Measurements from ENCODE around the gene SLC6A6. TPM values are rescaled to one million over a fixed set of nuclear protein-coding genes. Genes with fewer than 3 reads are reported as not detected.

Gene SLC6A6
- total RNA-seq, 4 donors from 2014 or later, result 15.0 to 36.2 (median 23.7) TPM

DNA sequence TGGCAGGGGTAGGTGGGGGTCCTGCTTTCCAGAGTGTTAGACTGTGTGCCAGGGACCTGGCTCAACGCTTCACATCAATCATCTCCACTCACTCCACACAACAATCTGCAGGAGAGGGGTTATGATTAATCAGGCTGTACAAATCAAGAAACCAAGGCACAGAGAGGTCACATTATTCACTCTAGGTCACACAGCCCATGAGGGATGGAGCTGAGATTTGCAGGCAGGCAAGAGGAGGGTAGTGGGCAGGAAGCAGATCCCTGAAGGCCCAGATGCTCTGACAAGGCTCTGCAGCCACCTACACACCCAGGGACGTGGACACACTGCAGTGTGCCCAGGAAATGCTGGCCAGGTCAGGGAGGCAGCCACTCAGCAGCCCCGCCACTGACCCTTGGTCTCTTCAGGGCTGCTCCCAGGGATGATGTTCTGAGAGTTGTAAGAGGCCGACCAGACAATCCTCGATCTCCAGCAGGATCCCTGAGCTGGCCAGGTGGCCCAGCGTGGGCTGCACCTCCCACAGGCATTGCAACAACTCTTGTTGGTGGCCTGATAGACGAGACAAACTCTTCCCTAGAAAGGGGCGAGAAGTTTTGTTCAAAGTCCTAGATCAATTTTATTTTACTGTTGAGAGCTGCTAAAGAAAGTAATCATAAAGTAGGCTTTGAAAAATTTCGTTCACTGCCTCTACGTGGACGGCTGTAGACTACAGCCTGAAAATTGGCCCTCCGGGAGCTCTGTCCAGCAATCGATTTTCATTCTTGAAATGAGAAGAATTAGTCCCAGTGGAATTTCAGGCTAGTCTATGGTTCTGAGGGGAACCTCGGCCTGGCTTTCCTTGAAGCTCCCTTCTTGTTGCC lies 4.2 kb upstream of the SLC6A6 start:
- H3K27me3 ChIP-seq, result no peaks in the 10 kb centered on the region
- H3K4me3 ChIP-seq, result no peak overlapping the region
- TF ChIP-seq POLR2A (IDR thresholded peaks at IDR 0.05; ENCODE audit: low read depth), result no peak
- TF ChIP-seq EP300 (IDR thresholded peaks at IDR 0.05), result no peak
- TF ChIP-seq, protein P1, sequence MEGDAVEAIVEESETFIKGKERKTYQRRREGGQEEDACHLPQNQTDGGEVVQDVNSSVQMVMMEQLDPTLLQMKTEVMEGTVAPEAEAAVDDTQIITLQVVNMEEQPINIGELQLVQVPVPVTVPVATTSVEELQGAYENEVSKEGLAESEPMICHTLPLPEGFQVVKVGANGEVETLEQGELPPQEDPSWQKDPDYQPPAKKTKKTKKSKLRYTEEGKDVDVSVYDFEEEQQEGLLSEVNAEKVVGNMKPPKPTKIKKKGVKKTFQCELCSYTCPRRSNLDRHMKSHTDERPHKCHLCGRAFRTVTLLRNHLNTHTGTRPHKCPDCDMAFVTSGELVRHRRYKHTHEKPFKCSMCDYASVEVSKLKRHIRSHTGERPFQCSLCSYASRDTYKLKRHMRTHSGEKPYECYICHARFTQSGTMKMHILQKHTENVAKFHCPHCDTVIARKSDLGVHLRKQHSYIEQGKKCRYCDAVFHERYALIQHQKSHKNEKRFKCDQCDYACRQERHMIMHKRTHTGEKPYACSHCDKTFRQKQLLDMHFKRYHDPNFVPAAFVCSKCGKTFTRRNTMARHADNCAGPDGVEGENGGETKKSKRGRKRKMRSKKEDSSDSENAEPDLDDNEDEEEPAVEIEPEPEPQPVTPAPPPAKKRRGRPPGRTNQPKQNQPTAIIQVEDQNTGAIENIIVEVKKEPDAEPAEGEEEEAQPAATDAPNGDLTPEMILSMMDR (IDR thresholded peaks at IDR 0.05), result no peak
- no peak for TF ChIP-seq POLR2AphosphoS5 (IDR thresholded peaks at IDR 0.05)
- WGBS, result 76% methylated on average over 13 of the region's 14 CpGs
- H3K4me1 ChIP-seq, result peaks cover 6 to 37% (median 29%) of the 10 kb centered on the region in 4 donors
- no peak overlapping the region for H3K27ac ChIP-seq (replicated peaks in 1 of 4)
- DNase-seq (ENCODE audit: extremely low spot score), result no peak
- no peaks in the 10 kb centered on the region for H3K9me3 ChIP-seq
- intact Hi-C loops (cut with DNase I), result loop anchor here (10.0 kb wide), 1 partner anchor 133 kb away; no protein-coding TSS in a partner anchor
- no peaks in the 10 kb centered on the region for H3K36me3 ChIP-seq

DNA sequence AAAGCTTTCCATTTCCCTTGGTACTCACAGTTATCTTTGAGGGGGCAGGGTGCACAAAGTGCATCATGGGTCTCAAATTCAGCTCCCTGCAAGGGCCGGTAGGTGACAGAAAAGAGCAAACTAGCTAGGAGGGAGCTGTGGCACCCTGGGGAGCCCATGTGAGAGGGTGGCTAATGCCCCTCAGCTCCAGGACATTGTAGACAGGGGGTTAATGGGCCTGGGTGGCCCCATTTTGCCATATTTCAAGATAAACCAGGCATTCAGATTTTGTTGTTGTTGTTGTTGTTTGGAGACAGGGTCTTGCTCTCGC lies 3.7 kb upstream of the SLC6A6 start:
- Histone ChIP-seq H3K4me3 (no peak overlapping the region), H3K36me3 (no peaks in the 10 kb centered on the region), H3K27ac (replicated peaks in 1 of 4) (no peak overlapping the region), H3K27me3 (no peaks in the 10 kb centered on the region), H3K4me1 (peaks cover 12 to 37% (median 29%) of the 10 kb centered on the region in 4 donors), H3K9me3 (no peaks in the 10 kb centered on the region)
- 70% methylated on average over 2 of the region's 2 CpGs for WGBS
- intact Hi-C loops (cut with DNase I), result loop anchor here (10.0 kb wide), 1 partner anchor 134 kb away; no protein-coding TSS in a partner anchor
- no peak for TF ChIP-seq POLR2AphosphoS5 (IDR thresholded peaks at IDR 0.05)
- no peak for TF ChIP-seq EP300 (IDR thresholded peaks at IDR 0.05)
- no peak for TF ChIP-seq POLR2A (IDR thresholded peaks at IDR 0.05; ENCODE audit: low read depth)
- TF ChIP-seq, protein P1 (IDR thresholded peaks at IDR 0.05), result no peak
- no peak for DNase-seq (ENCODE audit: extremely low spot score)

DNA sequence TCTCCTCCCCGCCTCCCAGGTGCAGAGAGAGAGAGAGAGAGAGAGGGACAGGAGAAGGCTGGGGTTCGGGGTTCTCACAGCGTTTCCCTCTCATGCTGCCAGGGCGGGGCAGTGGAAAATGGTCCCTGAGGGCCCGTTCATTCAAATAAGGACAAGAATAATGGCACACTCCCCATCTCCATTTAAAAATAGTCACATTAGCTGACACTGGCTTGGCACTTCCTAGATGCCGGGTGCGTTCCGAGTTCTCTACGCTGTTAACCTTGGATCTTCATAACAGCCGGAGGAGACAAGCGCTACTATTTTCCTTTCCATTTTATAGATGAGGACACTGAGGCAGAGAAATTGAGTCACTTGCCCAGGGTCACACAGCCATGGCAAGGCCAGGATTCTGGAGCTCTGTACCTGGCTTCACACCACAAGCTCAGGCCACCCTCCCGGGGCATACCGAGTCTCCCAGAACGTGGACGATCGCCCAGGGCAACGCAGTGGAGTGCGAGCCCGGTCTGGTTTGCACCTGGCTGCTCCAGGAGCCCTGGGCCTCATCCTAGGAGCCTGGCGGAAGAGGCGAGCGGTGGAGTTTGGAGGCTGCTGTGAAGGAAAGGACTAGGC lies 608 bp upstream of the SLC6A6 start:
- H3K4me1 ChIP-seq, result peaks cover 32 to 55% (median 51%) of the 10 kb centered on the region in 4 donors
- H3K27me3 ChIP-seq, result no peaks in the 10 kb centered on the region
- TF ChIP-seq POLR2AphosphoS5 (IDR thresholded peaks at IDR 0.05) (no peak), EP300 (IDR thresholded peaks at IDR 0.05) (no peak), POLR2A (IDR thresholded peaks at IDR 0.05; ENCODE audit: low read depth) (no peak)
- TF ChIP-seq, protein P1 (IDR thresholded peaks at IDR 0.05), result no peak
- 79% methylated on average over 12 of the region's 22 CpGs for WGBS
- H3K36me3 ChIP-seq, result no peaks in the 10 kb centered on the region
- peak overlapping the region; percentile 88 to 89 (median 89) for H3K27ac ChIP-seq (replicated peaks in 1 of 4)
- peak overlapping the region; percentile 60 to 79 (median 74) for H3K4me3 ChIP-seq
- intact Hi-C loops (cut with DNase I), result loop anchor here (5.0 kb wide), 2 partner anchors 51 to 66 kb away; no protein-coding TSS in a partner anchor
- H3K9me3 ChIP-seq, result no peaks in the 10 kb centered on the region
- DNase-seq (ENCODE audit: extremely low spot score), result no peak

- intact Hi-C loops (cut with DNase I), result loop anchor here (5.0 kb wide), 2 partner anchors 49 to 64 kb away; no protein-coding TSS in a partner anchor
- Histone ChIP-seq H3K4me3 (peak overlapping the region; percentile 60 to 79 (median 74)), H3K9me3 (no peaks in the 10 kb centered on the region), H3K27ac (replicated peaks in 1 of 4) (peak overlapping the region; percentile 88 to 89 (median 89)), H3K36me3 (no peaks in the 10 kb centered on the region), H3K27me3 (no peaks in the 10 kb centered on the region), H3K4me1 (peaks cover 32 to 51% (median 48%) of the 10 kb centered on the region in 4 donors)
- WGBS, result 2% methylated on average over 6 of the region's 12 CpGs
- DNase-seq (ENCODE audit: extremely low spot score), result no peak
- TF ChIP-seq EP300 (IDR thresholded peaks at IDR 0.05) (no peak), POLR2A (IDR thresholded peaks at IDR 0.05; ENCODE audit: low read depth) (peak; percentile 17), POLR2AphosphoS5 (IDR thresholded peaks at IDR 0.05) (peak in 1 of 2 donors; percentile 33)
- TF ChIP-seq, protein P1 (IDR thresholded peaks at IDR 0.05), result no peak
Measured at GRCh38 chr3:14403619-14404155, 1.3 kb downstream of the SLC6A6 start.
